Measurements from ENCODE around the gene WDR1. TPM values are rescaled to one million over a fixed set of nuclear protein-coding genes. Genes with fewer than 3 reads are reported as not detected.
A peak's percentile ranks its signal among the peaks of the same experiment; 100 is the strongest.

WDR1 gene
- total and polyA plus RNA-seq, 4 experiments from 2014 or later = 295 to 348 (median 318) TPM

DNA sequence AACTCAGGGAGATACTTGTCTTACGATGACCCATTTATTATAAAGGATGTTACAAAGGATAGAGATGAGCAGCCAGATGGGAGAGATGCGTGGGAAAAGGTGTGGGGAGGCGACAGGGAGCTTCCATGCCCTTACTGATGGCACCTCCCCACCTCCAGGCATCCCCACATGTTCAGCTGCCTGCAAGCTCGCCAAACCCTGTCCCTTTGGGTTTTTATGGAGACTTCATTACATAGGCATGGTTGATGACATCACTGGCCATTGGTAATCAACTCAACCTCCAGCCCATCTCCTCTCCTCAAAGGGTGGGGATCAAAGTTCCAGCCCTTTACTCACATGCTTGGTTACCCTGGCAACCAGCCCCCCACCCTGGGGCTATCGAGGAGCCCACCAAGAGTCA is 65.9 kb downstream of the WDR1 start:
- ChIA-PET POLR2A (ENCODE audit: partially characterized antibody) (no interaction called here), CTCF (ENCODE audit: partially characterized antibody) (no interaction called here)
- Histone ChIP-seq H3K4me1 (ENCODE audit: insufficient read depth, low read length) (no peaks in the 10 kb centered on the region), H3K36me3 (ENCODE audit: insufficient read depth, low read length) (no peaks in the 10 kb centered on the region), H3K27me3 (ENCODE audit: insufficient read depth, low read length) (no peaks in the 10 kb centered on the region), H3K4me3 (ENCODE audit: low read length in 2 of 2) (no peak overlapping the region), H3K27ac (ENCODE audit: low read depth, low read length) (no peak overlapping the region), H3K9me3 (ENCODE audit: control insufficient read depth in 1 of 2, low read length in 2 of 2) (no peaks in the 10 kb centered on the region)
- intact Hi-C loops (cut with micrococcal nuclease) = no loop called here
- H3K4me3 Mint-ChIP-seq = no peak overlapping the region
- H3K27me3 Mint-ChIP-seq = no peaks in the 10 kb centered on the region
- peaks cover 3 to 21% of the 10 kb centered on the region in 2 donors for H3K36me3 Mint-ChIP-seq
- no peak for DNase-seq
- no peaks in the 10 kb centered on the region for H3K9me3 Mint-ChIP-seq
- peaks cover 0 to 5% (median 0%) of the 10 kb centered on the region in 4 donors for H3K4me1 Mint-ChIP-seq
- no peak overlapping the region for H3K27ac Mint-ChIP-seq

DNA sequence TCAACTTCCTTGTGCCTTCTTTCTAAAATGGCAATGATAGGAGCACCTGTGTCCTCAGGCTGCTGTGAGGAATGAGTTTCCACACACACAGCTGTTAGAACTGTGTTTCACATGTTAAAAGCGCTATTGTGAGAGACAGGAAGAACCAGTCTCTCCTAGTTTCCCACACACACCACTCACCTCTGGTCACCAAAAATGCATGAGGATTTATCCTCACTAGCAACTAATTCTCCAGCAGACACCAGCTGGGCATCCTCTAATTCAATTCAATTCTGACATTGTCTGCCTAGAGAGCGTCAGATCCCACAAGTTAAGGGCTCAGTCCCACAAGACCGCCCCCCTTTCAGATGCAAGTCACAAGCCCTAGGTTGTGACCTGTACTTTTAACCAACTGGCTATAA is 66.3 kb downstream of the WDR1 start:
- DNase-seq = no peak
- Mint-ChIP-seq H3K9me3 (no peaks in the 10 kb centered on the region), H3K36me3 (peaks cover 3 to 18% of the 10 kb centered on the region in 2 donors), H3K4me1 (peaks cover 0 to 5% (median 0%) of the 10 kb centered on the region in 4 donors), H3K4me3 (no peak overlapping the region), H3K27me3 (no peaks in the 10 kb centered on the region), H3K27ac (no peak overlapping the region)
- no peaks in the 10 kb centered on the region for H3K36me3 ChIP-seq (ENCODE audit: insufficient read depth, low read length)
- H3K27me3 ChIP-seq (ENCODE audit: insufficient read depth, low read length) = no peaks in the 10 kb centered on the region
- no peaks in the 10 kb centered on the region for H3K9me3 ChIP-seq (ENCODE audit: control insufficient read depth in 1 of 2, low read length in 2 of 2)
- no peak overlapping the region for H3K27ac ChIP-seq (ENCODE audit: low read depth, low read length)
- intact Hi-C loops (cut with micrococcal nuclease) = no loop called here
- CTCF ChIA-PET (ENCODE audit: partially characterized antibody) = no interaction called here
- no peaks in the 10 kb centered on the region for H3K4me1 ChIP-seq (ENCODE audit: insufficient read depth, low read length)
- POLR2A ChIA-PET (ENCODE audit: partially characterized antibody) = no interaction called here
- H3K4me3 ChIP-seq (ENCODE audit: low read length in 2 of 2) = no peak overlapping the region

DNA sequence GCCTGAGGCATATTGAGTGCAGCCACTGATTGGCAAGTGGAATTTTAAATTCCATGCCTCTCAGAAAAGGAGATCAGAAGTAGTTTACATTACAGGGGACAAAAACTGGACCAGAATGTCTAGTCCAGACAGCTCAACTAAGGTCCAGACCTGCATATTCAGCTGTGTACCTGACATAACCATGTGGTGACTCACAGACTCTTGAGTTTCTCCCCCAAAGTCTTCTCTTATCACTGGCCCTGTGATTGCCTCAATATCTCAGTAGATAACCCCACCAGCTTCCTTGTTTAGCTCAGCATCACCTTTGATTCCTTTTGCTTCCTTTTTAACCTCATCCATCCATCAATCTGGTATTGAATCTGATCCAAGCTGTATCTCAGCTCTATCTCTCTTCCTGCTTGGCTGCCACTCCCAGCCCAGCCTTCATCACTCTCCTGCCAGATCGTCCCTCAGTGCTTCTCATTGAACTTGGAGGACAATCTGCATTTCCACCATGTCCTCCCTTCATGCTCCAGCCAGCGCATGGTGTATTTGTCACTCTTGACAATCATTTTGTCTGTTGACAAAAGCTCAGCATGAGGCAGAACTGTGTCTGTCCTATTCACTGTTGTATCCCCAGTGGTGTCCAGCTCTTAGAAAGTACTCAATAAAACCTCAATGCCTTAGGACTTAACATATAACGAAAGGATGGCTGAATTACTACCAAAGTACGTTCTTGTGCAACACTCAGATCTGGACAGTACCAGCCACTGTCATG is 67.5 kb downstream of the WDR1 start:
- ChIA-PET POLR2A (ENCODE audit: partially characterized antibody) (no interaction called here), CTCF (ENCODE audit: partially characterized antibody) (no interaction called here)
- no peaks in the 10 kb centered on the region for H3K4me1 ChIP-seq (ENCODE audit: insufficient read depth, low read length)
- H3K9me3 Mint-ChIP-seq = no peaks in the 10 kb centered on the region
- no peaks in the 10 kb centered on the region for H3K36me3 ChIP-seq (ENCODE audit: insufficient read depth, low read length)
- H3K4me1 Mint-ChIP-seq = peaks cover 0 to 5% (median 0%) of the 10 kb centered on the region in 4 donors
- H3K27ac Mint-ChIP-seq = peak overlapping the region in 1 of 7 donors; percentile 43
- no peak overlapping the region for H3K4me3 ChIP-seq (ENCODE audit: low read length in 2 of 2)
- no peaks in the 10 kb centered on the region for H3K9me3 ChIP-seq (ENCODE audit: control insufficient read depth in 1 of 2, low read length in 2 of 2)
- H3K27ac ChIP-seq (ENCODE audit: low read depth, low read length) = no peak overlapping the region
- no peaks in the 10 kb centered on the region for H3K27me3 ChIP-seq (ENCODE audit: insufficient read depth, low read length)
- intact Hi-C loops (cut with micrococcal nuclease) = no loop called here
- no peak for DNase-seq
- H3K36me3 Mint-ChIP-seq = peaks cover 3 to 20% of the 10 kb centered on the region in 2 donors
- H3K27me3 Mint-ChIP-seq = no peaks in the 10 kb centered on the region
- no peak overlapping the region for H3K4me3 Mint-ChIP-seq

GRCh38 chr4:10047967-10048366 is 68.6 kb downstream of the WDR1 start:
- intact Hi-C loops (cut with micrococcal nuclease) = no loop called here
- H3K4me3 Mint-ChIP-seq = no peak overlapping the region

GRCh38 chr4:10046471-10046870 is 70.1 kb downstream of the WDR1 start:
- ChIA-PET POLR2A (ENCODE audit: partially characterized antibody) (no interaction called here), CTCF (ENCODE audit: partially characterized antibody) (no interaction called here)
- H3K36me3 Mint-ChIP-seq = peaks cover 8 to 33% of the 10 kb centered on the region in 2 donors

More at GRCh38 chr4:10047967-10048366, 68.6 kb downstream of the WDR1 start:
- no peaks in the 10 kb centered on the region for H3K27me3 Mint-ChIP-seq
- peaks cover 3 to 28% of the 10 kb centered on the region in 2 donors for H3K36me3 Mint-ChIP-seq
- peaks cover 0 to 10% (median 2%) of the 10 kb centered on the region in 8 donors for H3K9me3 Mint-ChIP-seq
- H3K27ac Mint-ChIP-seq = peak overlapping the region in 1 of 7 donors; percentile 20
- Histone ChIP-seq H3K4me3 (ENCODE audit: low read length in 2 of 2) (no peak overlapping the region), H3K9me3 (ENCODE audit: control insufficient read depth in 1 of 2, low read length in 2 of 2) (no peaks in the 10 kb centered on the region), H3K27ac (ENCODE audit: low read depth, low read length) (no peak overlapping the region), H3K36me3 (ENCODE audit: insufficient read depth, low read length) (no peaks in the 10 kb centered on the region), H3K4me1 (ENCODE audit: insufficient read depth, low read length) (no peaks in the 10 kb centered on the region), H3K27me3 (ENCODE audit: insufficient read depth, low read length) (no peaks in the 10 kb centered on the region)
- DNase-seq = no peak
- CTCF ChIA-PET (ENCODE audit: partially characterized antibody) = no interaction called here
- POLR2A ChIA-PET (ENCODE audit: partially characterized antibody) = no interaction called here
- peaks cover 0 to 5% (median 0%) of the 10 kb centered on the region in 4 donors for H3K4me1 Mint-ChIP-seq

GRCh38 chr4:10045481-10045880 is 71.1 kb downstream of the WDR1 start:
- Mint-ChIP-seq H3K9me3 (peaks cover 0 to 19% (median 10%) of the 10 kb centered on the region in 8 donors), H3K27ac (no peak overlapping the region), H3K4me3 (no peak overlapping the region), H3K36me3 (peaks cover 8 to 38% of the 10 kb centered on the region in 2 donors), H3K27me3 (peaks cover 0 to 1% of the 10 kb centered on the region in 2 donors), H3K4me1 (peaks cover 0 to 3% (median 0%) of the 10 kb centered on the region in 4 donors)
- CTCF ChIA-PET (ENCODE audit: partially characterized antibody) = no interaction called here
- intact Hi-C loops (cut with micrococcal nuclease) = no loop called here
- no peaks in the 10 kb centered on the region for H3K4me1 ChIP-seq (ENCODE audit: insufficient read depth, low read length)
- POLR2A ChIA-PET (ENCODE audit: partially characterized antibody) = no interaction called here
- H3K27me3 ChIP-seq (ENCODE audit: insufficient read depth, low read length) = no peaks in the 10 kb centered on the region
- DNase-seq = no peak
- H3K27ac ChIP-seq (ENCODE audit: low read depth, low read length) = no peak overlapping the region
- no peak overlapping the region for H3K4me3 ChIP-seq (ENCODE audit: low read length in 2 of 2)
- H3K36me3 ChIP-seq (ENCODE audit: insufficient read depth, low read length) = no peaks in the 10 kb centered on the region
- H3K9me3 ChIP-seq (ENCODE audit: control insufficient read depth in 1 of 2, low read length in 2 of 2) = no peaks in the 10 kb centered on the region

More at GRCh38 chr4:10046471-10046870, 70.1 kb downstream of the WDR1 start:
- Mint-ChIP-seq H3K4me3 (no peak overlapping the region), H3K9me3 (peaks cover 0 to 19% (median 10%) of the 10 kb centered on the region in 8 donors), H3K4me1 (peaks cover 0 to 3% (median 0%) of the 10 kb centered on the region in 4 donors), H3K27ac (no peak overlapping the region), H3K27me3 (peaks cover 0 to 1% of the 10 kb centered on the region in 2 donors)
- no peaks in the 10 kb centered on the region for H3K9me3 ChIP-seq (ENCODE audit: control insufficient read depth in 1 of 2, low read length in 2 of 2)
- no peak overlapping the region for H3K4me3 ChIP-seq (ENCODE audit: low read length in 2 of 2)
- H3K36me3 ChIP-seq (ENCODE audit: insufficient read depth, low read length) = no peaks in the 10 kb centered on the region
- no peaks in the 10 kb centered on the region for H3K27me3 ChIP-seq (ENCODE audit: insufficient read depth, low read length)
- no peak overlapping the region for H3K27ac ChIP-seq (ENCODE audit: low read depth, low read length)
- H3K4me1 ChIP-seq (ENCODE audit: insufficient read depth, low read length) = no peaks in the 10 kb centered on the region
- intact Hi-C loops (cut with micrococcal nuclease) = no loop called here
- no peak for DNase-seq

- DNase-seq = no peak
- H3K36me3 Mint-ChIP-seq = peaks cover 5 to 35% of the 10 kb centered on the region in 2 donors
- no peaks in the 10 kb centered on the region for H3K27me3 ChIP-seq (ENCODE audit: insufficient read depth, low read length)
- H3K27me3 Mint-ChIP-seq = peaks cover 0 to 1% of the 10 kb centered on the region in 2 donors
- no peaks in the 10 kb centered on the region for H3K9me3 ChIP-seq (ENCODE audit: control insufficient read depth in 1 of 2, low read length in 2 of 2)
- CTCF ChIA-PET (ENCODE audit: partially characterized antibody) = no interaction called here
- POLR2A ChIA-PET (ENCODE audit: partially characterized antibody) = no interaction called here
- intact Hi-C loops (cut with micrococcal nuclease) = no loop called here
- H3K27ac ChIP-seq (ENCODE audit: low read depth, low read length) = no peak overlapping the region
- peaks cover 0 to 19% (median 10%) of the 10 kb centered on the region in 8 donors for H3K9me3 Mint-ChIP-seq
- no peaks in the 10 kb centered on the region for H3K4me1 Mint-ChIP-seq
- no peaks in the 10 kb centered on the region for H3K4me1 ChIP-seq (ENCODE audit: insufficient read depth, low read length)
- H3K4me3 ChIP-seq (ENCODE audit: low read length in 2 of 2) = no peak overlapping the region
- H3K36me3 ChIP-seq (ENCODE audit: insufficient read depth, low read length) = no peaks in the 10 kb centered on the region
- H3K4me3 Mint-ChIP-seq = no peak overlapping the region
- H3K27ac Mint-ChIP-seq = no peak overlapping the region
Observed at GRCh38 chr4:10041036-10041435, 75.6 kb downstream of the WDR1 start.

All from CD4-positive, alpha-beta memory T cell (primary cell).